Ishikawa (cell line): ENCODE results near the gene CPNE4.

Experiments
- CEBPB ChIP-seq: IDR thresholded peaks from 2 replicates; pipeline ENCODE4 v1.6.1; 2012
- EP300 ChIP-seq: IDR thresholded peaks from 2 replicates; pipeline ENCODE4 v1.6.1; 2012; ENCODE audit warnings: borderline replicate concordance
- TCF12 ChIP-seq: IDR thresholded peaks from 2 replicates; pipeline ENCODE4 v1.6.1; 2012; ENCODE audit warnings: low read depth
- YY1 ChIP-seq: IDR thresholded peaks from 2 replicates; pipeline ENCODE4 v1.6.1; 2012; ENCODE audit warnings: low read depth
- ZBTB7A ChIP-seq: IDR thresholded peaks from 2 replicates; pipeline ENCODE4 v1.6.1; 2012; ENCODE audit warnings: low read depth
- TF ChIP-seq, protein P1 (sequence below): IDR thresholded peaks from 2 replicates; pipeline ENCODE4 v1.6.1; 2012; ENCODE audit warnings: low read depth, mild to moderate bottlenecking
- TF ChIP-seq, protein P2 (sequence below): IDR thresholded peaks from 2 replicates; pipeline ENCODE4 v1.6.1; 2012

DNA sequence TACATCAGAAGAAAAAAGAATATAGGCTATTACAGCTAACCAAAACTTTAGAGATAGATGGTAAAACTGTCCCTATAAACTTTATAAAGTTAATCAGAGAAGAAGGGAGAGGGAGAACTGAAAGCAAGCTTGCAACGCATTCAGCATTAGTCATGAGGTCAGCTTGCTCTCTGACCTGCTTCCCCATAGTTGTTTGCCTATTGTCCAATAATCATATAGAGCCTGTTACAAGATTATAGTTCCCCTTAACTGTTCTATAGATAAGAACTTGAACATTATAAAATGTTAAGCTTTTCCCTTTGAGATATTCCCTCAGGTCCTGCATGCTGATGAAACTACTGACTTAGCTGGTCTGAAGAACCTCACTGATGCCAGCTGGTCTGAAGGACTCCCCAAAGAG is 74.5 kb downstream of the CPNE4 start:
- TF ChIP-seq EP300, result no peak
- TF ChIP-seq, protein P1, sequence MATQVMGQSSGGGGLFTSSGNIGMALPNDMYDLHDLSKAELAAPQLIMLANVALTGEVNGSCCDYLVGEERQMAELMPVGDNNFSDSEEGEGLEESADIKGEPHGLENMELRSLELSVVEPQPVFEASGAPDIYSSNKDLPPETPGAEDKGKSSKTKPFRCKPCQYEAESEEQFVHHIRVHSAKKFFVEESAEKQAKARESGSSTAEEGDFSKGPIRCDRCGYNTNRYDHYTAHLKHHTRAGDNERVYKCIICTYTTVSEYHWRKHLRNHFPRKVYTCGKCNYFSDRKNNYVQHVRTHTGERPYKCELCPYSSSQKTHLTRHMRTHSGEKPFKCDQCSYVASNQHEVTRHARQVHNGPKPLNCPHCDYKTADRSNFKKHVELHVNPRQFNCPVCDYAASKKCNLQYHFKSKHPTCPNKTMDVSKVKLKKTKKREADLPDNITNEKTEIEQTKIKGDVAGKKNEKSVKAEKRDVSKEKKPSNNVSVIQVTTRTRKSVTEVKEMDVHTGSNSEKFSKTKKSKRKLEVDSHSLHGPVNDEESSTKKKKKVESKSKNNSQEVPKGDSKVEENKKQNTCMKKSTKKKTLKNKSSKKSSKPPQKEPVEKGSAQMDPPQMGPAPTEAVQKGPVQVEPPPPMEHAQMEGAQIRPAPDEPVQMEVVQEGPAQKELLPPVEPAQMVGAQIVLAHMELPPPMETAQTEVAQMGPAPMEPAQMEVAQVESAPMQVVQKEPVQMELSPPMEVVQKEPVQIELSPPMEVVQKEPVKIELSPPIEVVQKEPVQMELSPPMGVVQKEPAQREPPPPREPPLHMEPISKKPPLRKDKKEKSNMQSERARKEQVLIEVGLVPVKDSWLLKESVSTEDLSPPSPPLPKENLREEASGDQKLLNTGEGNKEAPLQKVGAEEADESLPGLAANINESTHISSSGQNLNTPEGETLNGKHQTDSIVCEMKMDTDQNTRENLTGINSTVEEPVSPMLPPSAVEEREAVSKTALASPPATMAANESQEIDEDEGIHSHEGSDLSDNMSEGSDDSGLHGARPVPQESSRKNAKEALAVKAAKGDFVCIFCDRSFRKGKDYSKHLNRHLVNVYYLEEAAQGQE, result no peak
- TF ChIP-seq, protein P2, sequence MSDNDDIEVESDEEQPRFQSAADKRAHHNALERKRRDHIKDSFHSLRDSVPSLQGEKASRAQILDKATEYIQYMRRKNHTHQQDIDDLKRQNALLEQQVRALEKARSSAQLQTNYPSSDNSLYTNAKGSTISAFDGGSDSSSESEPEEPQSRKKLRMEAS, result no peak
- TF ChIP-seq TCF12, result no peak
- TF ChIP-seq CEBPB, result no peak
- no peak for TF ChIP-seq ZBTB7A
- TF ChIP-seq YY1, result no peak
